Peyer's patch (tissue), 4 donors: ENCODE measurements around the gene RNASE2.
"Not testable (repeated sequence)": the region's sequence is repeated elsewhere in the genome, so short reads cannot be mapped to it uniquely, and the experiment has no call there.

Experiments
- POLR2A ChIP-seq, 2 donors: fragments of 450-650 bp; IDR thresholded peaks; one replicate each; pipeline ENCODE4 v1.5.1; 2017; ENCODE audit warnings: antibody characterized with exemption in 2 of 2, mild to moderate bottlenecking in 2 of 2, moderate library complexity in 2 of 2
- TF ChIP-seq, protein P1 (sequence below), 6 experiments: fragments of 450-650 bp in 4 of 6; fragments of 200-600 bp in 2 of 6; sonication (generic) in 1 of 6; IDR thresholded peaks; one replicate each; pipeline ENCODE4 v1.5.1; 2017 to 2019; ENCODE audit warnings: antibody characterized with exemption in 6 of 6, mild to moderate bottlenecking in 3 of 6, moderate library complexity in 1 of 6

DNA sequence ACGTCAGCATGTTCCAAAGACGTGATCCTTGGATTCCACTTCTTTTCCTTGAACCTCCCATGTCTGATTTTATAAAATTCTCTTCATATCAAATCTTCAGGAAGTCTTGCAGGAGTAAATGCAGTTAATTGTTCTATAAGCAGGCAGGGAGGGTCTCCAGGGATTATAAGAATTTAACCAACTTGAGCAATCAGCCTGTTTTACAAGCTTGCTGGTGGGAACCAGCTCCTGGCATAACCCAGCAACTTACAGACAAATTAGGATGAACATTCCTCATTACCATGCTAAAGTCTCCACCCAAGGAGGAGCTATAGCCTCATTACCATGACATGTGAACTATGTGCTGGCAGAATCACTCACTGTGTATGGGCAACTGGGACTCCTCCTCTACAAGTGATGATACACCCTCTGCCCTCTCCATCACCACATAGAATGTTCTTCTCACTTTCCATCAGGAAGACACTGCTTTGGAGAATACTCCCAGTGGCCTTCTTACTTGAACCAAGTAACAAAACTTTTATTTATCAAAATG, 31.5 kb upstream of the RNASE2 start:
- TF ChIP-seq, protein P1, sequence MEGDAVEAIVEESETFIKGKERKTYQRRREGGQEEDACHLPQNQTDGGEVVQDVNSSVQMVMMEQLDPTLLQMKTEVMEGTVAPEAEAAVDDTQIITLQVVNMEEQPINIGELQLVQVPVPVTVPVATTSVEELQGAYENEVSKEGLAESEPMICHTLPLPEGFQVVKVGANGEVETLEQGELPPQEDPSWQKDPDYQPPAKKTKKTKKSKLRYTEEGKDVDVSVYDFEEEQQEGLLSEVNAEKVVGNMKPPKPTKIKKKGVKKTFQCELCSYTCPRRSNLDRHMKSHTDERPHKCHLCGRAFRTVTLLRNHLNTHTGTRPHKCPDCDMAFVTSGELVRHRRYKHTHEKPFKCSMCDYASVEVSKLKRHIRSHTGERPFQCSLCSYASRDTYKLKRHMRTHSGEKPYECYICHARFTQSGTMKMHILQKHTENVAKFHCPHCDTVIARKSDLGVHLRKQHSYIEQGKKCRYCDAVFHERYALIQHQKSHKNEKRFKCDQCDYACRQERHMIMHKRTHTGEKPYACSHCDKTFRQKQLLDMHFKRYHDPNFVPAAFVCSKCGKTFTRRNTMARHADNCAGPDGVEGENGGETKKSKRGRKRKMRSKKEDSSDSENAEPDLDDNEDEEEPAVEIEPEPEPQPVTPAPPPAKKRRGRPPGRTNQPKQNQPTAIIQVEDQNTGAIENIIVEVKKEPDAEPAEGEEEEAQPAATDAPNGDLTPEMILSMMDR (IDR thresholded peaks at IDR 0.05), result not testable (repeated sequence)
- not testable (repeated sequence) for TF ChIP-seq POLR2A (IDR thresholded peaks at IDR 0.05)
